DMS153 treated with DMSO at 0.1 percent for 48 hours (cell line): ENCODE results near the gene SMARCE1.
A peak's percentile ranks its signal among the peaks of the same experiment; 100 is the strongest.

Experiments
- DNase-seq: peaks from one replicate; lab custom pipeline; 2025; ENCODE audit not compliant: unreplicated experiment; lab: John Stamatoyannopoulos, UW

SMARCE1 gene

DNA sequence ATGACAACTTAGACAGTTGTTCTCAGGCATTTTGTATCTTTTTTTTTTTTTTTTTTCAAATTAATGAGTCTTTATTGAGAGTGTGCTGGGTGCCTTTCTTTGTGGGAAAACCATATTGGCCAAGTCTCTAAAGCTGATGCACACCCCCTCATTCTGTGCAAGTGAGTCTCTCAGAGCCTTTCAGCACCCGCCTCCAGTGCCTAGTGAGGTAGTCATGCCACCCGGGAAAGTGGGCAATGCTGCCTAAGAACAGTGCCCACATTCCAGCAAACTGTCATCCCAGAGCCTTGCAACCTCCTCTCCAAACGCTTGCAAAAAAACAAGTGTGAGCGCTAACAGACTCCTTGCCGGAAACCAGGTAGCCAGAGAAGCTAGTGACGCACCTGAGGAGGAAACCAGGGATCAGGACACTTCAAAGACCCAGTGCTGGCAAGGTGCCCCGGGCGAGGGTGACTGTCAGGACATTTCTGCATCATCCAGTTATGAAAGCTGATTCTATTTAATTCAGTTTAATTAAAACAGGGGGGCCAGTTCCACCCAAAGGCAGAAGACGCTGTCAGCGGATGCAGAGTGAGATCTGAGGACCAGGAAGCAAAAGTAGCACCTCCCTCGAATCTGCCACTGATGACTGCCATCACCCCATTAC is 34.9 kb downstream of the SMARCE1 start:
- no peak for DNase-seq

DNA sequence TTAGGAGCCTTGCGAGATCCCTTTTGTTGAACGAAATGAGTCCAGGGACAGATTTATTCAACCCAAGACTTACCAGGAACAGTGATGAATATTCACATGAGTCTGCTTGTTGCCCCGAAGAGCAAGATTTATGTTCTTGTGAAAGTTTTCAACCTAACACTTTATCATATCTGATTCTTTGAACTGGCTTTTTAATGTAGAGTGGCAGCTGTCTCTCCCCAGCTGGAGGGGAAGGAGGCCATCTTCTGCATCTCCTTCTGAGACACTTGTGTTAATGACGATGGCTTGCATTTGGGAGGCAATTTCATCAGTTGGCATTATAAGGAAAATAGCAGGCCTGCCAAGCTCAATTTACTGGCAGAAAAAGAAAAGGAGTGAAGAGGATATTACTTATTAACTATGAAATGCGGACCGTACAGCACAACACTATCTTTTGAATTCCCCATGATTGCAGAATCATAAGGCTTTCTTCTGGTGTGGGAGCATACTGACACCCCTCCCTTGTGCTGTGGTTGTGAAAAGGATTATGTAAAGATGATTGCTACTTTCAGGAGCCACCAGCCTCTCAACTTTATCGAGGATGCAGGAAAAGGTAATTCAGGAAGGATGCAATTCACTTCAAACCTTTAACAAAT is 35.7 kb downstream of the SMARCE1 start:
- DNase-seq: no peak

DNA sequence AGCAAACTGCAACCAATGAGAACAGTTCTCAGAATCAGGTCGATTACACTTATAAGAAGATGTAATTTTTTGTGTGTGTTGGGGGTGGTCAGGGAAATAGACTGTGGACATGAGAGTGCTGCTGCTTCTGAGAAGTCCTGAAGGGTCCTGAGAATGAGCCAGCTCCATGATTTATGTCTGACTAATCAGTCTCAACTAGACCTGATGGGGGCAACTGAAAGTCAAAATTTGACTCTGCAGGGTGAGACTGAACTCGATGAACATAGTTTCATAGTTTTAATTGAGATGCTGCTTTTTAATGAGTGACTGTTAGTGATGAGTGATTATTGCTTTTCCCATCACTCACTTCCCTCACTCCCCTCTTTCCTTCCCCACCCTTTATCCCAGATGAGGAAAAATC is 37.3 kb downstream of the SMARCE1 start:
- no peak for DNase-seq

DNA sequence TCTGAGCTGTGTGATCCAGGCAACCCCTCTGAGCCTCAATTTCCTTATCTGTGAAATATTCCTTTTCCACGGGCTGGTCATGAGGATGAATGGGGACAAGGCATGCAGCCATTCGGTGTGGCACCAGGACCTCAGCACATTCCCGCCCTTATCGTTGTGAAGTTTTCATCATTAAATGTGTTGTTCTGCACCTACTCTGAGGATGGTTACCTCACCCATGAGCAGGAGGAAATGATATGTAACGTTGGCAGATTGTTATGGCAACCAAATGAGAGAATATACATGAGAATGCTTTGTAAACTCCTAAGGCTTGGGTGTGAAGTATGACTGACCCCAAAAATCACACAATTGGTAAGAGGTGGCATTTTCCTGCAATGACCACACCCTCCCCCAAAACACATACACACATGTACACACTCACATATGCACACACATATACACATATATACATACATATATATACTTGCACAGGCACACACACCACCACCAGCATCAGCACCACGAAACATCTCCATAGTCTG is 39.5 kb downstream of the SMARCE1 start:
- no peak for DNase-seq

DNA sequence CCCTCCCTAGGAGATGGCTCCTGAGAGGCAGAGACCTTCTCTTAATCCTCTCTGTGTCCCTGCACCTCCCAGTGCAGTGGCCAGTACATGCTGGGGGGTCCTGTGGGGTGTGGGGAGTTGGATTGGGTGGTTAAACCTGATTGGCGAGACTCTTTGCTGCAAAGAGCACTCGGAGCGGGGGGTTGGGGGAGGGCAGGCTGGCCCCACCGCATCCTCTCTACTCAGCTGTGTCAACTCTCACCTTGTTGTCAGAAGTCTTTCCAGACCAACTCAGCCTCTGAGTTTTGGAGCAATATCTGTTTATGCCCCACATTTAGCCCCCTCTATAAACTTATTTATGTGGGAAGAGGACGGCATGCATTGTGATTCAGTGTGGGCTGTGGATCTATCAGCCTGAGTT is 40.0 kb downstream of the SMARCE1 start:
- no peak for DNase-seq

DNA sequence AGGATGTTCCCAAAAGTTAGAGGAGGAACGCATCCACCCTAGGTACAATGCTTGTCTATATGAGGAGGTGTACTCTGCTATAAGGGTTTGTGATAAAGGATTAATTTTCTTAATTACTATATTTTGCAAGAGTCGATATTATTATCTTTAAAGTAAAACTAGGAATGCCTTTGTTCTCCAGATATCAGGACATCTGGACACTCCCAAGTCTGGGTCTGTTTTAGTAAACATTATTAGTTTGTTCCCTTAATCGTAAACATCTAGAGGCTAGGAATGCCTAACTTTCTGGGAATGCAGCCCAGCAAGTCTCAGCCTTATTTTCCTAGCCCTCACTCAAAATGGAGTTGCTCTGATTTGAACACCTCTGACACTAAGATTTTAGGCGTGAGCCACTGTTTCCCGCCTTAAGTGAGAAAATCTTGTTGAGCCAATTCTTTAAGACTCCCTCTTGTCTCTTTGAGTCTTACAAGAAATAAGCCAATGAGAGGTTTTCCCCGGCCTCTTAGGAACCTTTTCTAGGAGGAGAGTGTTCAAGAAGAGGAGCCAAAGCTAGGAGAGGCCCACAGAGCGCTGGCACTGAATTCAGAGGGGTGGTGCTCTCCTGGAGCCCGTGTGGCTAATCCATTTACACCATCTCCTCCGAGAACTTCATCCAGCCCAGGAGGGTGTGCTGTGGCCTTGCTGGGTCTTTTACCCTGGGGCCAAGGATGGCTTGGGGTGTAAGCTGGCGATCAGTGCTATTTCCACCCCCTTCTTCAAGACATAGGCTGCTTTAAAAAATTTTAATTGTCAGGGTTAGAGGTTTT is 40.9 kb downstream of the SMARCE1 start:
- no peak for DNase-seq

DNA sequence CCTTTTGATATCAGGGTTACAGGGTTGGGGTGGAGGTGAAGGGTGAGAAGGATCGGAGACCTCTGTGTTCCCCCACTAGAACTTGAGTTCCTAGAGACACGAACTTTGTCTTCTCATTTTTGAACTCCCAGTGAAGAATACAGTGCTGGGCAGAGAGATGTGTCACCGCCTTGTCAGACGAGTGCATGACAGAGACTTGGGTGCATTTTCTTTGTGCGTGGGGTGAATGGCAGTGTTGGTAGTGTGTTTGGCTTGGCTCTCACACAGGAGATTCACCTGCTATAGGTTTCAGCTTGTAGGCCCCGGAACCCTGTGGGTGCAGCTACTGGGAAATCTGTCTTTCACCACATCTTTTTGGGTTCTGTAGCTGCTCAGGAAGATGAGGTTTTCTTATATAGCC is 42.3 kb downstream of the SMARCE1 start:
- no peak for DNase-seq

DNA sequence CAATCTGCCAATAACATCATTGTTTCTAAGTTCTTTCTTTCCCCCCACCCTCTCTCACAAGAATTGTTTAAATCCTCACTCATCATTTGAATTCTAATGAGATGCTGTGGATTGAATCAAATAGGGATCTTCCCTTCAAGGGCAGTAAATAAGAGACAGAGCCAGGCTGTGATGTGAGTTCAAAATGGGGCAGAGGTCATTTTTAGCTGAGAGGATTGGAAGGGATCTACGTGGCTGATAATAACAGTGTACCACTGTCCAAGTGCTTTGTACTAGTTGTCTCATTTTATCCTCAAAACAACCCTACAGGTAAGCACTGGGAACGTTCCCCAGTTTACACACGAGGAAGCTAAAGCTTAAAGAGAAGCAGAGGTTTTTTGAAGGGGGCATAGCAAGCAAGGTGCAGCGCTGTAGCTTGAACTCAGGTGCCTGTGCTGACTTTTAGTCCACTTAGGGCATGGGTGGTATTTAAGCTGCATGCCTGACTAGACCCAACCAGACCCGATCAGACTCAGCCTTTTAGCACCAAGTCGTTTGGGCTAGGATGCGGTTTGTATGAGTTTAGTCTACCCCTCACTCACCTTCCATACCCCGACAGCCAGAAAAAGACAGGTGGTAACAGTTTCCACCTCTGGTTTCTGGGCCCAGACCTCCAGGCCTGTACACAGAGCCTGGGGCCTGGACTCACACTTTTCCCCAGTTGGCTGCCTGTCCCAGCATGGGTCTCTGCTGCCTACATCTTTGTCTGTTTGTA is 43.1 kb downstream of the SMARCE1 start:
- DNase-seq: no peak

DNA sequence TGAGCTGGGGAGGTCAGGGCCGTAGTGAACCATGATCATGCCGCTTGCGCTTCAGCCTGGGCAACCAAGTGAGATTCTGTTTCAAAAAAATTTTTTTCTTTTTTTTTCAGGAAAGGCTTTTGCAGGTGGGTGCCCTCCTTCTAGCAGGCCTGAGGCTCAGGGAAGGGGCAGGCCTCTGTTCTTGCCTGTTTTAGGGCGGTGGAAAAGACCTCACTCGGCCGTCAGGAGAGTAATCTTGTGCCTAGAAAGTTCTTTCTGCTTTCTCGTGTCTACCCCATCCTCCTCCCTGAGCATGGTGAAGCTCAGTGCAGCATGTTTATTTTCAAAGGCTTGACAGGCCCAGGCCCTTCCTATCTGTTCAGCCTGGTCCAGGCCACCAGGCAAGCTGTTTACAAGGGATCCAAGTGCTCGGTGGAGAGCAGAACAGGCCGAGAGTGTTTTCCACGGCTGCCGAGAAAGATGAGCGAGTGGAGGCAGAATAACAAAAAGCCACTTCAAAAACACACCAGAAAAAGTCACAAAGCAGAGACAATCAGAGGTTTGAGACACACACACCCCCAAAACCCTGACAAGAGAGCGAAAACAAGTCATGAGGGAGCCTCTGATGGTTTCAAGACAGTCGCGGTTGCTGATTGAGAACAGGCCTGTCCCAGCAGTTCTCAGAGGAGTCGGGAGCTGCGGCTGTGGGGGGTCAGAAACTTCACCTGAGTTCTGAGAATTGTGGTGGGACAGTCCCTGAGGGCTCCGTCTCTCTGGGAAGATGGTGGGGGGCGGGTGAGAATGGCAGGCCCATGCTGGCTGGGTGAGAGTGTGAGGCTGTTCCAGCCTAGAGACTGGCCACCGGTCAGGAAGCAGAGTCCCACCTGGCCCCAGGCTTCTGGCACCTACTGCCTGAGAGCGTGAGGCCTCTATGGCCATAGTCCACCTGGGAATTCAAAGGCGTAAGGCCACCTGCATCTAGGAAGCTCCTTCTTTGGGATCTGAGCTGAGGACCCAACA is 44.9 kb downstream of the SMARCE1 start:
- DNase-seq: no peak

DNA sequence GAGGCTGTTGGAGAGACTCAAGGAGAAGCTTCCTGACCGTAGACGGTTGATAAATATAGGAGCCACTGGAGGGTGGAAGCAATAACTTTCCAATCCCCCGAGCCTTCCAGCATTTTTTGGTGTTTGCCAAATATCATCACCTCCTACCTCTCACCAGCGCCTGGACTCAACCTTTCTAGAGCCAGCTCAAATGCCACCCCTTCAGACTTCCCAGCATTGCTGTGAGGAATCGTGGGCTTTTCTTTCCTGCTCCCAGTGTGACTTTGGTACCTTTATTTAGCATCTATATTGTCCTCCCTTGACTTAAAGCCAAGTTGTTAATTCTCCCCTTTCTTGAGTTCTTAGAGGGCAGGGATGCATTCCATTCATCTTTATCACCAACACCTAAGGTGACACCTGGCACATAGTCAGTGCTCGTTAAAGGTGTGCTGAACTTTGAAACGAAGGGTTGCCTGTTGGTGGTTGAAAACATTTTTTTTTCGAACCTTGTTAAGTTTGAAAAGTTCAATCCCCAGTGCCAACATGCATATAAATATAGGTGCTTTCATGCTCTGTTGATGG is 47.1 kb downstream of the SMARCE1 start:
- DNase-seq: no peak

DNA sequence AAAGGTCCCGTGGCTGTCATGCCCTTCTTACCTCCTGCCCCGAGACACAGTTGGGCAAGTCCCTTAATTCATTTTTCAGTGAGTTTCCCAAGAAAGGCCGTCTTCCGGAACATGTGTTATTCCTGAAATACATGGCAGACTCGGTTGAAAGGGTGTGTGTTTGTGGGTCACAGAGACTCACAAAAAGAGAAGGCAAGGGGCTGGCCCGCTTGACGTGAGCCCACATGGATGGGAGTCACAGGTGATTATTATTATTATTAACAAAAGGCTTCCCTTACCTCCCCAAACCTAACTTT is 48.2 kb downstream of the SMARCE1 start:
- DNase-seq: no peak

DNA sequence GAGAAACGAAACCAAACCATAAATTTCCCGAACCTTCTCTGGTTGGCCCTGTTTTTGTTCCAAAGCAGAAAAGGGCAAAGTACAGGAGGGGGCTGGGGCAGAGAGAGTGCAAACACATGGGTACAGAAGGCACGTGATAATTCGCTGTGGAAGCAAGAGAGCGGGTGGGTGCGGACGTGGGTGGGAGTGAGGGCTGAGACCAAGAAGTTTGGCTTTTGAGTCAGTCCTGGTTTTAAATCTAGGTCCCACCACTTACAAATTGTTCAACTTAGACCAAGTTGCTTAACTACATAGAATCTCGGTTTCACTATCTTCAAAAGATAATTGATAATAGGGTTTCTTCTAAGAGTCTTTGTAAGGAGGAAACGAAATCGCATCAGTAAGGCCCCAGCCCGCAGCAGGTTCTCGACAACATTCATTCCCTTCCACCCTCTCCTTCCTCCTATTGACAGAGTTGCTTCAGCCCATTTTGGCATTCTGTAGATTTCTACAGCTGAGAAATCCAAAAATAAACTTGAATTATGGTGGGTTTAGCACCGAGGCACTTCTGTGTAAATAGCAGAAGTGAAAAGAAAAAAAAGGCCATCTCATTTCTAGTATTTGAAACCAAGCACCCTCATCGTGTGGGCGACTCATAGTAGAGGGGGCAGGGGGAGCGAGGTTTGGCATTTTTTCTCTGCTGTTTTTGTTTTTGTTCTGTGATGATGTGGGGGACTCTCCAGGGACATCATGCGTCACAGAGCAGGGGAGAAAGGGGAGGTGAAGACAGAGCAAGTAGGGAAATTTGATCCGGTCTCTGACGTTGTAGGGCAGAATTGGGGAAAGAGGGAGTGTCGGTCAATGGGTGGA is 48.8 kb downstream of the SMARCE1 start:
- DNase-seq: no peak

DNA sequence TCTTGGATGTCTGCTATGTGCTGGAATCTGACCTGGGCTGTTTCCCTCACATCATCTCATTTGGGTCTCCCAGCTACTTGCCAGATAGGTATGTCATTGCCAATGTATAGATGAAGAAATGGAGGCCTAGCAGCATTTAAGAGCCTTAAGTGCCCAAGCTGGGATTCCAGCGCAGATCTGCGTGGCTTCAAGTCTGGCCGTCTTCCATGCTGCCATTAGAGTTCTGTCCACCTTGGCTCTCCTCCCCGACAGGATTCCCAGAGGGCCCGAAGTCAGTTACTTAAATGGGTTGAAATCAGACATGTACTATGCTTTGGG is 49.4 kb downstream of the SMARCE1 start:
- DNase-seq: no peak

DNA sequence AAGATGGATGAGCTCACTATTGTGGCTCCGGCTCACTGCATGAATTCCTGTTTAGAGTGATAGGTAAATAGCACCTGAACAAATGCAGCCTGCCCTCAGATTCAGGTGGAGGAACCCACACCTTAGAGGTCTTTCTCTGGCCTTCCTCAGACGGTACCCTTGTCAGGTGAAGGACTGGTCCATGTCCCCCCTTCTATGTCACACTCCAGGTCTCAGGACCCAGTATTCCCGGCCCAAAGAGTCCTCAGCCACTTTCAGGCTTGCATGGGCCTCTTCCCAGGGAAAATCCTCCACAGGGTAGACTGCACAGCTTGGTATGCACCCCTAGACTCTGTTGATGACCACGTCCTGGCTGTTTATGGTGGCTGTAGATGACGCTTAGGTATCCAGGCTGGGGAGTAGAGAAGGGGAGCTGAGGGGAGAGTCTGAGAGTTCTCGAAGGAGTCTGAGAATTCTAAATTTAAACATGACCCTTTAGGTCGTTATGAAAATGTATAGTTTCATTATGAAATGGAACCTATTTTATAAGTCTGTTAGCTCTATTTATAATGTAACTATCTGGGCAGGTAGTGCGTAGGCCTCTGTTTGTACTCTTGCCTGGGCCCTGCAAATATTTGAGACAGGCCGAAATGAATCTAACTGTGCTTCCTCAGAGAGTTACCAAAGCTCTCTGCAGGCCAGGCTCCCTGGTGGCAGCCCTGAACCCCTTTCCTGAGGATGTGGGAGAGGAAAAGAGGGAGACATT is 49.9 kb downstream of the SMARCE1 start:
- DNase-seq: no peak

DNA sequence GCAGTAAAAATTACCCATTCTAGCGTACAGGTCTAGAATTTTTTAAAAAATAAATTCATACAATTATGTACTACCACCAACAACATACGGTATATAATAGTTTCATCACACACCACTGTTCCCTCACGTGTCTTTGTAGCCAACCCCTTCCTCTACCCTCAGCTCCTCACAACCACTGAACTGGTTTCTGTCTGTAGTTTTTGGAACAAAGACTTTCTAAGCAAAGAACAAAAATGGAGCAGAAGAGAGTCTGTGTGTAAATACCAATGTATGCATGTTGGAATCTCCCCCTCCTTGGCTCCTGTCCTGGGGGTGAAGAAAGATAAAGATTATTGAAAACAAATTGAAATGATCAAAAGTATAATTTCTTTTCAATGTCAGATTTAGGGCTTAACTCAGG is 50.5 kb downstream of the SMARCE1 start:
- no peak for DNase-seq

DNA sequence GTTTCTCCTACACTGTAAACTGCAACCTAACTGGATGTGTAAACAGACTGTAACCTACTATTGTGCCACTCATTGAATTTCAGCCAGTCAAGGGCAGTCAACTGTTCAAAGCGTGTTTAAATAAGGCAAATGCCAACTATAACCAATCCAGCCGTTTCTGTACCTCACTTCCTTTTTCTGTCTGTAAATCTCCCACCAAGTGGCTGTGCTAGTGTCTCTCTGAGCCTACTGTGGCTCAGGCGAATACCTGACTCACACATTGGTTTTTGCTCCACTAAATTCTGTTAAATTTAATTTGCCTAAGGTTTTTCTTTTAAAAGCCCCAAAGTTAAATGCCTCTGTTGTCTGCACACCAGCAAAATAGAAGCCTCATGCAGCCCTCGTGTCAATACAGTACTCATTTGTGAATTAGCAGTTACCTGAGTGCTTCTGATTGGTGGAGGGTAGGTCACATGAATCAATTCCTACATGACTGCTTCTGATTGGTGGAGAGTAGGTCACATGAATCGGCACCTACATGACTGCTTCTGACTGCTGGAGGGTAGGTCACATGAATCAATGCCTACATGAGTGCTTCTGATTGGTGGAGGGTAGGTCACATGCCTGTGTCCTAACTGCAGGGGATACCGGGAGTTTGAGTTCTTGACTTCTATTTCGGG is 51.2 kb downstream of the SMARCE1 start:
- peak; percentile 21 for DNase-seq

DNA sequence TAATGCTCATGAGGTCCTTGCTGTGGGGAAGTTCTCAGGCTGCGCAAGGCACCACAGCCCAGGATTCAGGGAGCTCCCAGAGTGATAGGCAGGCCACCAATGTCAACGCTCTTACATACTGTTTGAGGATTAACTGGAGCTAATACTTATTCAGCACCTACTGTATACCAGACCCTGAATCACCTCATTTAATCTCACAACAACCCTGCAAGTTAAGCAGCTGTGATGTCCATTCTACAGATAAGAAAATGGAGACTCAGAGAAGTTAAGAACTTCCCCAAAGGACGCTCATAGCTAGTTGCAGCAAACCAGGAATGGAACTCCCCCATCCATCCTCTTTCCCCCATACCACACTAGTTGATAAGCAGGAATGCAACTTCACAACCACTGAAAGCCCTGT is 56.9 kb downstream of the SMARCE1 start:
- DNase-seq: no peak

DNA sequence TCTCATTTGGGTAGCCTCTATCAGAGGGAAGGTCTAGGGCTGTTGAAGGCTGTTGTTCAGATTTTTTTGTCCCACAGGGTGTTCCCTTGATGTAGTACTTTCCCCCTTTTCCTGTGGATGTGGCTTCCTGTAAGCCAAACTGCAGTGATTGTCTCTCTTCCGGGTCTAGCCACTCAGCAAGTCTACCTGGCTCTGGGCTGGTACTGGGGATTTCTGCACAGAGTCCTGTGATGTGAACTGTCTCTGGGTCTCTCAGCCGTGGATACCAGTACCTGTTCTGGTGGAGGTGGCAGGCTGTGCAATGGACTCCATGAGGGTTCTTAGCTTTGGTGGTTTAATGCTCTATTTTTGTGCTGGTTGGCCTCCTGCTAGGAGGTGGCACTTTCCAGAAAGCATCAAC is 59.1 kb downstream of the SMARCE1 start:
- no peak for DNase-seq
